ENCODE results near the gene NUDT8. TPM values are rescaled to one million over a fixed set of nuclear protein-coding genes. Genes with fewer than 3 reads are reported as not detected.

Gene NUDT8
- total and polyA plus RNA-seq, 10 of the 15 experiments (the other 5 are each of a cell fraction or from before 2014, with no cell fraction given), result 0.32 to 18.2 (median 9.8) TPM

DNA sequence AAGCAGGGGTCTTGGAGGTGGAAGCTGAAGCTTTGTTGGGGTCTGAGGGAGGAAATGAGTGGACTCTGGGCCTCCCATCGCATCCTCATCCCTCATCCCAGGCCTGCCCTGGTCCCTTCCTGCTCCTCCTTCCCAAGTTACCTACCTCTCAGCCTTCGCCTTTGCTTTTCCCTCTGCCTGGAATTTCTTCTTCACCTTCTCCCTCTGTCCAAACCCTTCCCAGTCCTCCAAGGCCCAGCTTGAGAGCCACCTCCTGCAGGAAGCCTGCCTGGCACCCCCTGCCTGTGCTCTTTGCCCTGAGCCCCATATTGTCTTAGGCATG lies 2.1 kb upstream of the NUDT8 start:
- ChIA-PET RAD21 (ENCODE audit: unreplicated experiment) (interaction anchor here (5.1 kb wide), 1 partner anchor 54 kb away, joined by 25 read pairs; no protein-coding TSS in a partner anchor), SMC1A (ENCODE audit: uncharacterized antibody, unreplicated experiment) (interaction anchor here (0.8 to 6.4 kb wide), 2 partner anchors 26 to 49 kb away, joined by 3 to 52 read pairs; no protein-coding TSS in a partner anchor), POLR2A (no interaction called here), CTCF (interaction anchor here (0.6 to 6.4 kb wide), 5 partner anchors 13 to 58 kb away, joined by 3 to 35 read pairs (median 5); partner anchors contain the start of gene ACY3)
- Histone ChIP-seq H2AFZ (ENCODE audit: control insufficient read depth, low read depth, low read length) (no peak overlapping the region), H3K36me3 (ENCODE audit: control insufficient read depth in 2 of 2, insufficient read depth in 2 of 2, low read length in 1 of 2) (no peaks in the 10 kb centered on the region), H3K27ac (ENCODE audit: control insufficient read depth, insufficient read depth) (no peak overlapping the region), H3K4me1 (ENCODE audit: control insufficient read depth, insufficient read depth, low read length) (peaks cover 17% of the 10 kb centered on the region), H3K27me3 (replicated peaks in 1 of 2; ENCODE audit: control insufficient read depth in 2 of 2, insufficient read depth in 2 of 2, low read length in 1 of 2) (no peaks in the 10 kb centered on the region), H3K4me3 (no peak overlapping the region), H3K4me2 (ENCODE audit: control insufficient read depth, insufficient read depth) (no peak overlapping the region), H3K9me3 (replicated peaks; ENCODE audit: control insufficient read depth, insufficient read depth, low read length) (no peaks in the 10 kb centered on the region), H4K20me1 (ENCODE audit: control insufficient read depth, insufficient read depth) (no peaks in the 10 kb centered on the region), H3K9ac (ENCODE audit: control insufficient read depth, insufficient read depth, low read length) (no peak overlapping the region), H3K79me2 (ENCODE audit: control insufficient read depth, insufficient read depth, low read length) (no peaks in the 10 kb centered on the region)
- no TSS peak for BruUV-seq (replicated peaks)
- intact Hi-C loops (cut with micrococcal nuclease; ENCODE audit: unreplicated experiment) (no loop called here), in situ Hi-C loops (cut with MboI) (no loop called here)
- no peak for FAIRE-seq
- ATAC-seq, result no peak
- 89% methylated on average over 1 of the region's 2 CpGs for WGBS (ENCODE audit: insufficient coverage, insufficient replicate concordance, low lambda C conversion rate, missing lambda C conversion rate)
- no peak for DNase-seq (ENCODE audit: low read depth, low spot score)
- TF ChIP-seq MTA3 (IDR thresholded peaks at IDR 0.05; ENCODE audit: borderline replicate concordance, low read length) (no peak), POLR2AphosphoS2 (IDR thresholded peaks at IDR 0.05; ENCODE audit: low read depth, low read length) (no peak), CBFB (IDR thresholded peaks at IDR 0.05; ENCODE audit: low read depth) (no peak), SP1 (IDR thresholded peaks at IDR 0.05; ENCODE audit: low read depth, low read length) (no peak)
- TF ChIP-seq, protein P1, sequence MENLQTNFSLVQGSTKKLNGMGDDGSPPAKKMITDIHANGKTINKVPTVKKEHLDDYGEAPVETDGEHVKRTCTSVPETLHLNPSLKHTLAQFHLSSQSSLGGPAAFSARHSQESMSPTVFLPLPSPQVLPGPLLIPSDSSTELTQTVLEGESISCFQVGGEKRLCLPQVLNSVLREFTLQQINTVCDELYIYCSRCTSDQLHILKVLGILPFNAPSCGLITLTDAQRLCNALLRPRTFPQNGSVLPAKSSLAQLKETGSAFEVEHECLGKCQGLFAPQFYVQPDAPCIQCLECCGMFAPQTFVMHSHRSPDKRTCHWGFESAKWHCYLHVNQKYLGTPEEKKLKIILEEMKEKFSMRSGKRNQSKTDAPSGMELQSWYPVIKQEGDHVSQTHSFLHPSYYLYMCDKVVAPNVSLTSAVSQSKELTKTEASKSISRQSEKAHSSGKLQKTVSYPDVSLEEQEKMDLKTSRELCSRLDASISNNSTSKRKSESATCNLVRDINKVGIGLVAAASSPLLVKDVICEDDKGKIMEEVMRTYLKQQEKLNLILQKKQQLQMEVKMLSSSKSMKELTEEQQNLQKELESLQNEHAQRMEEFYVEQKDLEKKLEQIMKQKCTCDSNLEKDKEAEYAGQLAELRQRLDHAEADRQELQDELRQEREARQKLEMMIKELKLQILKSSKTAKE (IDR thresholded peaks at IDR 0.05; ENCODE audit: low read depth, poor library complexity, severe bottlenecking), result no peak

DNA sequence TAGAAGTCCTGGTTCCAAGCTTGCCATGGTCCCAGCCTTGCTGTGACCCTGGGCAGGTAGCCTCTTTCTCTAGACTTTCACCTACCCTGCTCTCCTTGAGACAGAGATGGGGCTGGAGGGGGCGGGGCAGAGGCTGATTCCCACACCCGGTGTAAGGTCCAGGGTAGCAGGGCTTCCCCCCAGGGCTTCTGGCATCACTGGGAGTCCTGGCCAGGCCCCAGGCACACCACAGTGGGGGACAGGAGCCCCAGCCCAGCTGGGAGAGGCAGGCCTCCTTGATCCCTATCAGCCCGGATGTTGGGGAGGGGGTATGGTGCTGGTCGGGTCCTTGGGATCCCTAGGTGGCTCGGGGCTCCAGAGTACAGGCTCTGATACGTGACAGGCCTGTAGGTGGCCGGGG lies 1.7 kb upstream of the NUDT8 start:
- Histone ChIP-seq H2AFZ (ENCODE audit: control insufficient read depth, low read depth, low read length) (no peak overlapping the region), H3K36me3 (ENCODE audit: control insufficient read depth in 2 of 2, insufficient read depth in 2 of 2, low read length in 1 of 2) (no peaks in the 10 kb centered on the region), H3K9ac (ENCODE audit: control insufficient read depth, insufficient read depth, low read length) (no peak overlapping the region), H3K27me3 (replicated peaks in 1 of 2; ENCODE audit: control insufficient read depth in 2 of 2, insufficient read depth in 2 of 2, low read length in 1 of 2) (no peaks in the 10 kb centered on the region), H3K9me3 (replicated peaks; ENCODE audit: control insufficient read depth, insufficient read depth, low read length) (no peaks in the 10 kb centered on the region), H3K4me3 (no peak overlapping the region), H3K4me1 (ENCODE audit: control insufficient read depth, insufficient read depth, low read length) (peaks cover 15% of the 10 kb centered on the region), H3K27ac (ENCODE audit: control insufficient read depth, insufficient read depth) (no peak overlapping the region), H3K79me2 (ENCODE audit: control insufficient read depth, insufficient read depth, low read length) (no peaks in the 10 kb centered on the region), H4K20me1 (ENCODE audit: control insufficient read depth, insufficient read depth) (no peaks in the 10 kb centered on the region), H3K4me2 (ENCODE audit: control insufficient read depth, insufficient read depth) (no peak overlapping the region; the same call in 1 of the 2 replicates)
- in situ Hi-C loops (cut with MboI), result no loop called here
- intact Hi-C loops (cut with micrococcal nuclease; ENCODE audit: unreplicated experiment), result no loop called here
- ChIA-PET RAD21 (ENCODE audit: unreplicated experiment) (interaction anchor here (5.1 kb wide), 1 partner anchor 54 kb away, joined by 25 read pairs; no protein-coding TSS in a partner anchor), POLR2A (no interaction called here), SMC1A (ENCODE audit: uncharacterized antibody, unreplicated experiment) (interaction anchor here (0.8 to 6.4 kb wide), 2 partner anchors 26 to 49 kb away, joined by 3 to 52 read pairs; no protein-coding TSS in a partner anchor), CTCF (interaction anchor here (0.6 to 6.4 kb wide), 3 partner anchors 17 to 58 kb away, joined by 3 to 35 read pairs (median 5); partner anchors contain the start of gene ACY3)
- 54% methylated on average over 7 of the region's 7 CpGs for WGBS (ENCODE audit: insufficient coverage, insufficient replicate concordance, low lambda C conversion rate, missing lambda C conversion rate)
- no TSS peak for BruUV-seq (replicated peaks)
- DNase-seq (ENCODE audit: low read depth, low spot score), result no peak
- no peak for FAIRE-seq
- TF ChIP-seq CREB1 (IDR thresholded peaks at IDR 0.05; ENCODE audit: low read depth), result no peak
- no peak for TF ChIP-seq IKZF2 (IDR thresholded peaks at IDR 0.05)
- no peak for TF ChIP-seq POLR2A (IDR thresholded peaks at IDR 0.05; ENCODE audit: low read depth, low read length)
- no peak for TF ChIP-seq PML (IDR thresholded peaks at IDR 0.05; ENCODE audit: low read length)
- no peak for TF ChIP-seq IRF3 (IDR thresholded peaks at IDR 0.05)
- no peak for TF ChIP-seq IRF4 (IDR thresholded peaks at IDR 0.05; ENCODE audit: low read depth, low read length)
- TF ChIP-seq, protein P2, sequence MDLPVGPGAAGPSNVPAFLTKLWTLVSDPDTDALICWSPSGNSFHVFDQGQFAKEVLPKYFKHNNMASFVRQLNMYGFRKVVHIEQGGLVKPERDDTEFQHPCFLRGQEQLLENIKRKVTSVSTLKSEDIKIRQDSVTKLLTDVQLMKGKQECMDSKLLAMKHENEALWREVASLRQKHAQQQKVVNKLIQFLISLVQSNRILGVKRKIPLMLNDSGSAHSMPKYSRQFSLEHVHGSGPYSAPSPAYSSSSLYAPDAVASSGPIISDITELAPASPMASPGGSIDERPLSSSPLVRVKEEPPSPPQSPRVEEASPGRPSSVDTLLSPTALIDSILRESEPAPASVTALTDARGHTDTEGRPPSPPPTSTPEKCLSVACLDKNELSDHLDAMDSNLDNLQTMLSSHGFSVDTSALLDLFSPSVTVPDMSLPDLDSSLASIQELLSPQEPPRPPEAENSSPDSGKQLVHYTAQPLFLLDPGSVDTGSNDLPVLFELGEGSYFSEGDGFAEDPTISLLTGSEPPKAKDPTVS (IDR thresholded peaks at IDR 0.05; ENCODE audit: low read depth, low read length), result no peak
- no peak for TF ChIP-seq YY1 (IDR thresholded peaks at IDR 0.05; ENCODE audit: low read depth, low read length)
- TF ChIP-seq ESRRA (IDR thresholded peaks at IDR 0.05; ENCODE audit: low read length), result no peak
- ATAC-seq, result no peak
